SK-N-SH (cell line): ENCODE results near the gene SPOCK1. TPM values are rescaled to one million over a fixed set of nuclear protein-coding genes. Genes with fewer than 3 reads are reported as not detected.

Source experiments
- CTCF ChIA-PET: fragments of 300-600, 350-600 bp; formaldehyde crosslinking; extraction: SDS; loops from one replicate; lab custom pipeline; 2021; lab: Yijun Ruan, JAX
- POLR2A ChIA-PET: fragments of 350-600 bp; sonication (Branson Sonifier 250); formaldehyde crosslinking; extraction: SDS; loops from one replicate; lab custom pipeline; 2020; ENCODE audit warnings: antibody characterized with exemption, inconsistent platforms; lab: Yijun Ruan, JAX
- DNase-seq: peaks from one replicate; pipeline ENCODE4 v3.0.0; 2012
- H2AFZ ChIP-seq: fragments of 200-600 bp; sonication (generic); 2 replicates; pipeline ENCODE4 v1.8.1; 2016; ENCODE audit warnings: antibody characterized with exemption, mild to moderate bottlenecking, low read depth
- H3F3A ChIP-seq: fragments of 200-600 bp; sonication (generic); replicated peaks from 2 replicates; pipeline ENCODE3; 2016; ENCODE audit warnings: antibody characterized with exemption, mild to moderate bottlenecking; ENCODE audit not compliant: insufficient read depth
- H3K27ac ChIP-seq, 2 experiments: fragments of 200-500 bp in 1 of 2; fragments of 200-600 bp in 1 of 2; sonication (Bioruptor generic) in 1 of 2; sonication (generic), shearing (Covaris generic) in 1 of 2; 2 replicates each; pipeline versions ENCODE4 v1.5.1 to v1.6.1; 2014 to 2016; ENCODE audit warnings: low read depth in 2 of 2, inconsistent platforms in 1 of 2, low read length in 1 of 2, mild to moderate bottlenecking in 1 of 2, mixed read lengths in 1 of 2
- H3K27me3 ChIP-seq: fragments of 200-600 bp; sonication (generic), shearing (Covaris generic); 2 replicates; pipeline ENCODE4 v1.6.1; 2016; ENCODE audit warnings: mixed run types; ENCODE audit not compliant: insufficient read depth
- H3K36me3 ChIP-seq, 2 experiments: fragments of 200-500 bp in 1 of 2; fragments of 200-600 bp in 1 of 2; sonication (Bioruptor generic) in 1 of 2; sonication (generic) in 1 of 2; replicated peaks in 1 of 2; 2 replicates each; pipeline versions ENCODE3 to v1.5.1; 2014 to 2016; ENCODE audit warnings: low read length in 1 of 2, mild to moderate bottlenecking in 1 of 2; ENCODE audit not compliant: insufficient read depth in 2 of 2, control insufficient read depth in 1 of 2
- H3K4me1 ChIP-seq, 2 experiments: fragments of 200-500 bp in 1 of 2; fragments of 200-600 bp in 1 of 2; sonication (Bioruptor generic) in 1 of 2; sonication (generic), shearing (Covaris generic) in 1 of 2; 2 replicates each; pipeline versions ENCODE4 v1.5.1 to v1.6.1; 2014 to 2016; ENCODE audit warnings: low read depth in 1 of 2, low read length in 1 of 2, mixed run types in 1 of 2; ENCODE audit not compliant: insufficient read depth in 2 of 2, control insufficient read depth in 1 of 2
- H3K4me2 ChIP-seq: fragments of 200-600 bp; sonication (generic), shearing (Covaris generic); 2 replicates; pipeline ENCODE4 v1.6.1; 2017; ENCODE audit warnings: mixed run types
- H3K4me3 ChIP-seq, 2 experiments: fragments of 200-500 bp in 1 of 2; fragments of 200-600 bp in 1 of 2; sonication (Bioruptor generic) in 1 of 2; sonication (generic), shearing (Covaris generic) in 1 of 2; 2 replicates each; pipeline versions ENCODE4 v1.5.1 to v1.8.1; 2014 to 2016; ENCODE audit warnings: low read depth in 2 of 2, inconsistent platforms in 1 of 2, low read length in 1 of 2, mild to moderate bottlenecking in 1 of 2, mixed read lengths in 1 of 2, moderate library complexity in 1 of 2
- H3K79me2 ChIP-seq: fragments of 200-600 bp; sonication (generic); 2 replicates; pipeline ENCODE4 v1.8.1; 2017; ENCODE audit warnings: mild to moderate bottlenecking; ENCODE audit not compliant: insufficient read depth
- H3K9ac ChIP-seq: fragments of 200-600 bp; sonication (generic); 2 replicates; pipeline ENCODE4 v1.6.1; 2017; ENCODE audit warnings: mixed run types
- H3K9me2 ChIP-seq: fragments of 200-600 bp; sonication (generic); 2 replicates; pipeline ENCODE4 v1.6.1; 2017; ENCODE audit warnings: mixed run types
- H3K9me3 ChIP-seq: fragments of 200-600 bp; sonication (generic); 2 replicates; pipeline ENCODE4 v1.6.1; 2017; ENCODE audit warnings: mixed run types, mild to moderate bottlenecking, moderate library complexity
- H4K20me1 ChIP-seq: fragments of 200-600 bp; sonication (generic); 2 replicates; pipeline ENCODE4 v1.6.1; 2017; ENCODE audit warnings: mild to moderate bottlenecking, mixed run types; ENCODE audit not compliant: insufficient read depth
- CHD2 ChIP-seq: fragments of 150-350 bp; IDR thresholded peaks from 2 replicates; pipeline ENCODE4 v1.6.1; 2018; ENCODE audit warnings: low read length; ENCODE audit not compliant: partially characterized antibody
- ELF1 ChIP-seq: IDR thresholded peaks from 2 replicates; pipeline ENCODE4 v1.4.0; 2012
- EP300 ChIP-seq, 2 experiments: IDR thresholded peaks; 2 replicates each; pipeline versions ENCODE4 v1.4.0 to v1.6.1; 2012; ENCODE audit warnings: borderline replicate concordance in 1 of 2, low read depth in 1 of 2, low read length in 1 of 2
- FOXJ3 ChIP-seq: sonication (generic); formaldehyde crosslinking; IDR thresholded peaks from 2 replicates; pipeline ENCODE4 v1.5.1; 2020; ENCODE audit warnings: mild to moderate bottlenecking, missing genetic modification reagents
- FOXM1 ChIP-seq: IDR thresholded peaks from 2 replicates; pipeline ENCODE4 v1.4.0; 2012; ENCODE audit warnings: low read depth, mild to moderate bottlenecking
- GABPA ChIP-seq: IDR thresholded peaks from 2 replicates; pipeline ENCODE4 v1.4.0; 2012; ENCODE audit warnings: low read depth, mild to moderate bottlenecking
- GATA2 ChIP-seq: sonication (generic); formaldehyde crosslinking; IDR thresholded peaks from 2 replicates; pipeline ENCODE4 v1.5.0; 2020; ENCODE audit warnings: mild to moderate bottlenecking, missing genetic modification reagents
- IRF3 ChIP-seq: fragments of 150-350 bp; IDR thresholded peaks from 2 replicates; pipeline ENCODE4 v1.6.1; 2016; ENCODE audit warnings: mild to moderate bottlenecking, low read depth, low read length
- JUND ChIP-seq: IDR thresholded peaks from 2 replicates; pipeline ENCODE4 v1.4.0; 2012
- MAX ChIP-seq: IDR thresholded peaks from 2 replicates; pipeline ENCODE4 v1.4.0; 2012; ENCODE audit warnings: low read depth
- MXI1 ChIP-seq: IDR thresholded peaks from 2 replicates; pipeline ENCODE4 v1.6.1; 2012; ENCODE audit warnings: mild to moderate bottlenecking, low read depth, low read length, improper control_type of control experiment
- NRF1 ChIP-seq: IDR thresholded peaks from 2 replicates; pipeline ENCODE4 v1.6.1; 2012; ENCODE audit warnings: low read depth, mild to moderate bottlenecking, low read length
- POLR2AphosphoS5 ChIP-seq: IDR thresholded peaks from 2 replicates; pipeline ENCODE4 v1.6.1; 2012; ENCODE audit warnings: low read depth, low read length
- RAD21 ChIP-seq: IDR thresholded peaks from 2 replicates; pipeline ENCODE4 v1.6.1; 2012; ENCODE audit warnings: mild to moderate bottlenecking, low read length
- SMC3 ChIP-seq: IDR thresholded peaks from 2 replicates; pipeline ENCODE4 v1.6.1; 2012; ENCODE audit warnings: low read depth, low read length, improper control_type of control experiment
- TCF12 ChIP-seq: IDR thresholded peaks from 2 replicates; pipeline ENCODE4 v1.4.0; 2012
- USF1 ChIP-seq: IDR thresholded peaks from 2 replicates; pipeline ENCODE4 v1.4.0; 2012; ENCODE audit warnings: low read depth, borderline replicate concordance
- USF2 ChIP-seq: fragments of 150-350 bp; IDR thresholded peaks from 2 replicates; pipeline ENCODE4 v1.6.1; 2017; ENCODE audit warnings: antibody characterized with exemption, low read length, low read depth, borderline replicate concordance
- WGBS: methylation state at CpG from one replicate; pipeline ENCODE4 v1.1.6; 2017; ENCODE audit warnings: low lambda C conversion rate; 5-methylcytosine and 5-hydroxymethylcytosine counted together
- polyA plus RNA-seq, 3 experiments: library from polyadenylated mRNA; depleted of rRNA; stranded (reverse); fragments of >200 nt; gene quantifications; 2 replicates each; pipeline ENCODE4 v1.2.3, GENCODE V29; 2012
- TF ChIP-seq, protein P1 (sequence below): IDR thresholded peaks from 2 replicates; pipeline ENCODE4 v1.4.0; 2012; ENCODE audit warnings: low read depth, borderline replicate concordance

Gene SPOCK1
- polyA plus RNA-seq, 1 of the 3 experiments (the other 2 are of a cell fraction): 11.3 TPM

GRCh38 chr5:137280656-137281055 is 218.5 kb downstream of the SPOCK1 start (continued):
- TF ChIP-seq USF2 (no peak), RAD21 (no peak), MXI1 (no peak)

DNA sequence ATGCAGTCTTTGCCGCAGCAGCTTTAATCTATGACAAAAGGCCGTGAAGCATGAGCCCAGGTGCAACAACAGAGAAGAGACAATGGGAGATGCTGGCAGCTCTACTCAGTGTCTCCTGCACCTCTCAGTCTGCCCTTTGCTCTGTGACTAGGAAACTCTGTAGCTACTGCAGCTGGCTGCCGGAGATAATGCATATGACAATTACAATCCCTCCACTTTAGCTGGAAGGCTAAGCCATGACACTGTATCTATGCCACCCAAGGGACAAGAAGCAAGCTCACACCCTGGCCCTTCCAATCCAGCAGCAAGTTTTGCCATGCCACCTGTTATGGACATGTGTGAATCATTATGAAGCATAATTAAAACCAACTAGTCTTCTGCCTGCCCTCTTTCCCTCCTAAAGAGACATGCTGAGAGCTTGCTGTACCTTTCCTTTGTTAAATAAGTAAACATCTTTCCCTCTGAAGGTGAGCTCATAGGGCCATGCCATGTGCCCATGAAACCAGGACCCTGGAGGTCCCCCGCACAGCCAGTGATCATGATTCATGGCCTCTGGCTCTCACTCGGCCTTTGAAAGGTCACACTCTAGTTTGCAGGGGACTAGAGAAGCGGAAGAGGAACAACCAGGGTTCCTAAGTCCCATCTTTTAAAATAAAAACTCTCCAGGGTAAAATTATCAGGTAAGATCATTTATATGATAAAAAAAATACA is 219.4 kb downstream of the SPOCK1 start:
- no peaks in the 10 kb centered on the region for H4K20me1 ChIP-seq

DNA sequence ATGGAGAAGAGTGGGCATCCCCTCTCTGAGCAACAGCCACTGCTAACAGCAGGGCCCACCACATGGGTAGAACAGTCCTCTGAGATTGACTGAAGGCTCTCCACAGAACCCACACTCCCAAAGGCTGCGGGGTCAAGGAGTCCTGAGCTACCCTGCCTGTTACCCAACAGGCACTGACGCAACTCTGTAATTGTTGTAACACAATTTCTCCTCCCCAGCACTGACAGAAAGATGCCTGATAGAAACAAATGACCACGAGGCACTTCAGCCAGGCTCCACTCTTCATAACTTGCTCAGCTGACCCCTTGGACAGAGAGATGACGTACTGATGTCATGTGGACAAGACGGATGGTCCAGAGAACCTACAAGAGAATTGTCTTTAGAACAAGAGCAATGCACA is 220.7 kb downstream of the SPOCK1 start:
- no peaks in the 10 kb centered on the region for H4K20me1 ChIP-seq
- H3K9ac ChIP-seq: no peak overlapping the region
- ChIA-PET POLR2A (no interaction called here), CTCF (interaction anchor here (1.2 to 1.4 kb wide), 2 partner anchors 9 to 11 kb away, joined by 4 to 5 read pairs; no protein-coding TSS in a partner anchor)
- H3K79me2 ChIP-seq: 0 out of 2 replicates have a peak, but pooled peaks cover 3% of the 10 kb centered on the region
- H3K9me2 ChIP-seq: no peaks in the 10 kb centered on the region
- H3K9me3 ChIP-seq: no peaks in the 10 kb centered on the region
- no peak for DNase-seq
- H3F3A ChIP-seq: peaks cover 2% of the 10 kb centered on the region
- H3K4me3 ChIP-seq: no peak overlapping the region
- H3K27me3 ChIP-seq: no peaks in the 10 kb centered on the region
- H3K27ac ChIP-seq: no peak overlapping the region
- H3K4me1 ChIP-seq: peaks cover 0 to 27% of the 10 kb centered on the region in 2 experiments; a peak in 1 of 4 replicates
- 54% methylated on average over 4 of the region's 5 CpGs for WGBS
- no peak overlapping the region for H2AFZ ChIP-seq
- TF ChIP-seq IRF3: no peak
- no peak for TF ChIP-seq EP300 (IDR thresholded peaks at IDR 0.05; ENCODE audit: borderline replicate concordance in 1 of 2, low read depth in 1 of 2, low read length in 1 of 2)
- no peak for TF ChIP-seq JUND
- no peak for TF ChIP-seq CHD2
- no peak for TF ChIP-seq FOXM1
- no peak for TF ChIP-seq USF1
- TF ChIP-seq MAX: no peak
- TF ChIP-seq GATA2 (CRISPR knock-in tag): no peak
- TF ChIP-seq NRF1: no peak
- TF ChIP-seq GABPA: no peak
- TF ChIP-seq SMC3: no peak
- TF ChIP-seq, protein P1, sequence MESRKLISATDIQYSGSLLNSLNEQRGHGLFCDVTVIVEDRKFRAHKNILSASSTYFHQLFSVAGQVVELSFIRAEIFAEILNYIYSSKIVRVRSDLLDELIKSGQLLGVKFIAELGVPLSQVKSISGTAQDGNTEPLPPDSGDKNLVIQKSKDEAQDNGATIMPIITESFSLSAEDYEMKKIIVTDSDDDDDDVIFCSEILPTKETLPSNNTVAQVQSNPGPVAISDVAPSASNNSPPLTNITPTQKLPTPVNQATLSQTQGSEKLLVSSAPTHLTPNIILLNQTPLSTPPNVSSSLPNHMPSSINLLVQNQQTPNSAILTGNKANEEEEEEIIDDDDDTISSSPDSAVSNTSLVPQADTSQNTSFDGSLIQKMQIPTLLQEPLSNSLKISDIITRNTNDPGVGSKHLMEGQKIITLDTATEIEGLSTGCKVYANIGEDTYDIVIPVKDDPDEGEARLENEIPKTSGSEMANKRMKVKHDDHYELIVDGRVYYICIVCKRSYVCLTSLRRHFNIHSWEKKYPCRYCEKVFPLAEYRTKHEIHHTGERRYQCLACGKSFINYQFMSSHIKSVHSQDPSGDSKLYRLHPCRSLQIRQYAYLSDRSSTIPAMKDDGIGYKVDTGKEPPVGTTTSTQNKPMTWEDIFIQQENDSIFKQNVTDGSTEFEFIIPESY: no peak
- no peak for TF ChIP-seq POLR2AphosphoS5
- TF ChIP-seq USF2: no peak
- TF ChIP-seq ELF1: no peak
- TF ChIP-seq RAD21: no peak
- TF ChIP-seq TCF12: no peak
- TF ChIP-seq FOXJ3 (CRISPR knock-in tag): no peak
- no peaks in the 10 kb centered on the region for H3K36me3 ChIP-seq
- no peak overlapping the region for H3K4me2 ChIP-seq

More for the DNA sequence above, 219.4 kb downstream of the SPOCK1 start:
- Histone ChIP-seq H3K9ac (no peak overlapping the region), H3K36me3 (no peaks in the 10 kb centered on the region), H3K27me3 (no peaks in the 10 kb centered on the region), H3K4me2 (no peak overlapping the region; the same call in 1 of the 2 replicates), H3F3A (no peaks in the 10 kb centered on the region), H3K4me1 (peaks cover 0 to 27% of the 10 kb centered on the region in 2 experiments; a peak in 1 of 4 replicates), H3K9me3 (no peaks in the 10 kb centered on the region), H2AFZ (no peak overlapping the region), H3K27ac (no peak overlapping the region), H3K79me2 (peaks cover 3% of the 10 kb centered on the region; the same call in 1 of the 2 replicates), H3K4me3 (no peak overlapping the region), H3K9me2 (no peaks in the 10 kb centered on the region)
- POLR2A ChIA-PET: no interaction called here
- WGBS: 66% methylated on average over 6 of the region's 6 CpGs
- TF ChIP-seq POLR2AphosphoS5 (no peak), GATA2 (CRISPR knock-in tag) (no peak), TCF12 (no peak)
- DNase-seq: no peak
- CTCF ChIA-PET: interaction anchor here (1.4 kb wide), 1 partner anchor 10 kb away, joined by 4 read pairs; no protein-coding TSS in a partner anchor
